Activated CD4-positive, alpha-beta T cell treated with anti-CD3 and anti-CD28 coated beads for 1 hour (primary cell): ENCODE measurements around the gene GALNT10.

ENCODE experiments used
- DNase-seq: peaks from one replicate; pipeline ENCODE4 v3.0.0-alpha.2; 2020

GALNT10 gene

DNA sequence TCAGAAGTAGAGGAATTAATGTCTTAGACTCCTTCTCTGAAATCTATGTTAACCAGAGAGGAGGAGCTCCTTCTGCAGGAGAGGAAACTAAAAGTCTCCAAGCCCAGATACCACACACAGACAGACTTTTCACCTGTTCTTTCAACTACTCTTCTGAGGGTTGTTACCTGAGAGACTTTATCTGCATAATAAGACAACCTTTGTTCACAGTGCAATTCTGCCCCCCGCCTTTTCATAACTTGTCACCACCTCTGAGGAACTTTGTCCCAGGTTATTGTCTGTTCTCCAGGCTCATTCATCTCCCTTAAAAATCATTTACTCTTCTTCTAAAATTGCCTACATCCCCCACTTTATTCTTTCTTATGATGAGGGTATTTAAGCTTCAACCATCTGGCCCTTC is 9.4 kb upstream of the GALNT10 start:
- no peak for DNase-seq

DNA sequence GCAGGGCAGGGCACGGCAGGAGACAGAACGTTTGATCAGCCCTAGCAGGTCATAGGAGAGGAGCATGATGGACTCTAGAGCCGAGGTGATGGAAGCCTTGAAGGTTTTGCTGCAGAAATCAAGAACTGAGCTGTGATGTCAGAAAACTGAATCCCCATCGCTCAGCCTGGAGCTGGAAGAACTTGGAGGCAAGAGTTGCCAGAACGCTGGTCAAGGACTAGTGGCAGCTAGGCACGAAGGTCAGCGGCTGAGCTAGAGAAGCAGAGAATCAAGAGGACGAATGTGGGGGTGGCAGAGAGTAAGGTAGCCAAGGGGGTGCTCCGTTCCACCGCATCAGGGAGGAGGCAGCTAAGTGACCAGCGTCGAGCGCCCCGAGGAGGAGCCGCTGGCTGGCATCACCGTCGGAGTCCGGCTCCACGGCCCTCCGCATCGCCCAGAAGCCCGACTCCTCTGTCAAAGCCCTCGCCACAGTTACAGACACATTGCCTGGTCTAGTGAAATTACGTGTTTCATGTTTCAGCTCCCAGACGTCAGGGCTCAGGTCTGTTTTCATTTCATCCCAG is 1.2 kb upstream of the GALNT10 start:
- no peak for DNase-seq

DNA sequence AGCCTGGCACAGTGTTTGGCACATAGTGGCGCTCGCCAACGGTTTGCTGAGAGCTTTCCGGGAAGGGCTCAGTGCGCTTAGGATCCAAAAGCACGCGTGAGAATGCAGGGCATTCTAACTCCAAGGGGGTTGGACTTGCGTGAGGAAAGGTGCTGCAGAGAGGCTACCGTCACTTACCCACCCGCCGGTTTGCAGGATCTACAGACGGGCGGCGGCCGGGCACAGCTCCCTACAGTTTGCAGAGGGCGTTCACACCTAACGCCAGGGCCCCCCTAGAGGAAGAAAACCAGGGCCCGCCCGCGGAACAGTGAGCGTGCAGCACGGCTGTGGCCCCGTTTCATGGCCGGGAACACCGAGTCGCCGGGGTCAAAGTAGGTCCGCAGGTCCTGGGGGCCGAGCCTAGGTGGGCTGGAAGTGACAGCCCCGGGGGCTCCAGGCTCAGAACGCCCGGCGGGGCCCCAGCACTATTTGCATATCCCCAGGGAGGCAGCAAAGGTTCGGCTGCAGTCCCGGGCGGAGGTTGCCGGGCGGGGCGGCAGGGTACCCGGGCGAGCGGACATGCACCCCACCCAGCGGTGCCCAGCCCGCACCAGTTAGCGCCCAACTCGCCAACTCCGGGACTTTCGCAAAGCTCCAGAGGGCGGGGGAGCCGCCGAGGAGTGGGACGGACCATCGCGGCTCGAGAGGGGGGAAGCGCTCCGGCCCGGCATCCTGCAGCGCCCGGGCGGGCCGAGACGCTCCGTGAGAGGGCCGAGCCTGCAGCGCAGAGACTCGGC is 526 bp upstream of the GALNT10 start:
- DNase-seq: peak; percentile 64

DNA sequence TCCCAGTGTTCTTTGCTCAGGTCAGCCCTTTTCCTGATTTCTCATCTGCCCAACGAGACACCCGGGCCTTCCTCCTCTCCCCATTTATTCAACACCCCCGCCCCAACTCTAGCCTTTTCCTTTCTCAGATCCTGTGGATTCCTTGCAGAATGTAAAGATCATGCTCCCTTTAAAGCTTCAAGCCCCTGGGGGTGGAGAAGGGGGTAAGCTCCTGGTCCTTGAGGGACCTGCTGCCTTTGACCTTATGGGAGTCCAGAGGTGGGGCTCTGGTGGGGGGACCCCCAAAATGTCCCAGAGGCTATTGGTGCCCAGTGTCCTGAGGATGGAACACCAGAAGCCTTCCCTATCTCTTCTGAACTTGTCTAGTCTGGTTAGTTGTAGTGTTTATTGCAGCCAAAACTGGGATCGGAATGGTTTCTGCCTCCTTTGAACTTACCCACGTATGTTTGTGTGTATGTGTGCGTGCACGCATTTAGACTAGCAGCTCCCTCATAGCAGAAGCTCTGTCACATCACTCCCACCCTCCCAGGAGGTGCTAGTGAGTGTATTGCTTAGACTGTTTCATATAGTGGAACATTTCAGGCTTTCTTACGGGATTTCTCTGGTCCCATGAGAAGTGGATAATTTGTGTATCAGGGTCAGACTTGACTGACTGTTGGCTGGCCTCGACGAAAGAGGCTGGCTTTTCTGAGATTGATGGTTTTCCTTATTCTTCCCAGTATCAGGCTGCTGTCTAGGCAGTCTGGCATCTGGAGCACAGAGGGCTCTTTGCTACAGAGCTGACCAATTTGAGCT is 1.1 kb downstream of the GALNT10 start:
- DNase-seq: no peak

DNA sequence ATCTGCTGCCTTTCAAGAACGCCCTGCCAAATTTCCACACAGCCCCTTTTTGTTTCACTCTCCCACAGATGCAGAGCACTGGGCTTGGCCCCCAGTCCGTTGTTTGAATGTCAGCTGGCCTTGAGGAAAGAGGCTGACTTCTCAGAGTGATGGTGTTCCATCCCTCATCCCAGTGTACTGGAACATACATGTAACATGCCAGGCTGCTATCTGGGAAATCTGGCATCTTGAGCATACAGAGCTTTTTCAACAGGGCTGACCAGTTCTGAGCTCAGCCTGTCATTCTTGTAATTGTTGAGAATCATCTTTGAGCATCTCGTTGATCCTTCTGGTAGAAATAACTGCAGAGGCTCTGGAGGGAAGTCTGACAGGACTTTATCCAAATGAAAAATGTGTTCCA is 2.8 kb downstream of the GALNT10 start:
- DNase-seq: no peak

DNA sequence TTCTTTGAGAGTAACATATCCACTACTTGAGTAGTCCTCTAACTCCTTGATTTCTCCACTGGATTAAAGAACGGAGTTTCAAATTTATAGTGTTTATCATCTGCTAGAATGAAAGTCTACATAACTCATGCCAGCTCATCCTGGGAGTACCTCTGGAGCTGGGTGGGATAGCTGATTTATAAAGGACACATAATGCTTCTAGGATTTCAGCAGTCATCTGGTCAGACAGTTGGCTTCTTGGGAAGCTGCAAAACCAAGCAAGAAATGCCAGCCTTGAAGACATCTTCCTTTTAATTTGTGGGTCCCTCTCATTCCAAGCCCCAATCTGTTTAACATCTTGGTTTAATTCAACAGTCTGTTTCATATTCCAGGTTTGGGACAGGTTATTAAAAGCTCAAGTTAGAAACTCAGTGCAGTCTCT is 3.2 kb downstream of the GALNT10 start:
- DNase-seq: no peak

DNA sequence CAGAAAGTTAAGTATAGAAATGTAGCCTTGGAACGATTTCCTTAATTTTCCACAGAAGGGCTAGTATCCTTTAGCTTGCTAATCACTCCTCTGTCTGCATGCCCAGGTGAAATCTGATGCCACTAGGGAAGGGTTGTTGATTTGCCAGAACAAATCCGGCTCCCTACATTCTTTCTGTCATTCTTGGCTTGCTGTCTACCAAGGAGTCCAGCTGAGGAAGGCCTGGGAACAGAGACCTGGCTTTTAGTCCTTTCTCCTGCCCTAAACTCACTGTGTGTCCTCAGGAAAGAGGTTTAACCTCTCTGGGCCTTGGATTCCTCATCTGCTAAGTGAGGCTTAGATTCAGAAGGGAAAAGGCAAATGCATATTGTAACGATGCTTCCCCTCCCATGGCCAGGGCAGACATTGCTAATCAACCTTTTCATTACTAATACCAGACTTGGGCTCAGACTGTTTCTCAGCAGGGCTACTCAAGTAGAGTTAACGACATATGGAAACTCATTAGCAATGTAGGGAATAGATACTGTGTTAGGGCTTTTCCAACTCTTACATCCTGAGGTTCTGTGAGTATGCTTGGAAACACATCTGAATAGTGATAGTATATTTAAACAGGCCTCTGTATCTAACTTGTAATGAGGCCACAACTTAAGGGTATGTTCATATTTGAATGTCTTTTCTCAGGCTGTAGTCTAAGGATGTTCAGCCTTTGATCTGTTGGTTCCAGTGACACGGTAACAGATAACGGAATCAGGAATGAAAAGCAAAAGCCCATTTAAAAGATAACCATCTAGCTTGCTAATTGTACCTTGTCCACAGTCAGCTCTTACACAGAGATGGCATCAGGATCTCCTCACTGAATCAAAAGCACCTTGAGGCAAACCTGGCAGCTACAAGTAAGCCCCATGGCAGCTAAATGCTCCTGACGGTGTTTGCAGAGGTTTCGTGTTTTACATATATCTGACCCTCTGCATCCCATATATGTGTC is 4.1 kb downstream of the GALNT10 start:
- DNase-seq: no peak

DNA sequence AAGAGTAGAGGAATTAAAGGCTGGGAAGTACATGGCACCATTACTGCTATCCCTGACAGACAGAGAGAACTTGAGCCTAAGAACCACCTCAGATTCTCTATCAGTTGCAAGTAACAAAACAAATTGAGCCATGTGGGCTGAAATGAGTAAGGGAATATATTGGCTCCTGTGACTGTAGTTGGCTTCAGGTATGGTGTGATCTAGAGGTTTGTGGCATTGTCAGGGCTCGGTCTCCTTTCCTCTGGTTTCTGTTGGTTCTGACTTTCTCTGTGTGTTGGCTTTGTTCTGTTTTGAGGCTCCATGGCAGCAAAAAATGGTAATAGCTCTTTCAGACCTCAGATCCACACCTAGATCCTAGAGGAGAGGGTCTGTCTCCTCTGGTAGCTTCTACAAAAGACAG is 5.7 kb downstream of the GALNT10 start:
- no peak for DNase-seq

DNA sequence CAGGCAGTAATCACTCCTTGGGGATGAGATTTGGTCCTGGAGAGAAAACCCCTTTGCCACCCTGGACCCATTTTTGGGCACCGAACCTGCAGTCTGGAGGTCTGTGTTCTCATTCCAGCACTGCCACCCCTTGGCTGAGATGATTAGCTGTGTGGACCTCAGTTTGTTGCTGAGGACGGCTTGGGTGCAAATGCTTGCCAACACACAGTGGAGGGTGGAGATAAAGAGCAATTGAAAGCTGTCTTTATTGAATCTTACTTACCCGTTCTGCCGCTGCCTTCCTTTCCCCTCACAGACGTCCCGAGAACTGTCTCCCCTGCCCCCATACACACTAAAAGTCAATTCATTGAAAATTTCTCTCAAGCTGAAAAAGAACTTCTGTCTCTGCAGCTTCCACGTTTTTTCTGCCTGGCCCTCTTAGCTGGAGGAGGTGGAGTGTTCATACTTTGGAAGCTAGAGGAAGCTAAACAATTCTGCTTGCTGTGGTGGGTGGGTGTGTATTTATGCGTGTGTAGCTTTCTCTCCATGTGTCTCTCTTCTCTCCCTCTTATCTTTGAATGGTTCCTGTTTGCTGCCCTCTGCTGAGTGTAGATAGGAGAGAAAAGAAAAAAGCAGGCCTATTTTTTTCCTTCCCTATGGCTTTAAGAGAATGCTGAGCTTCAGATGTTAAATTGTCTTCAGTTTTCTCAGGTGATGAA is 6.6 kb downstream of the GALNT10 start:
- DNase-seq: no peak

DNA sequence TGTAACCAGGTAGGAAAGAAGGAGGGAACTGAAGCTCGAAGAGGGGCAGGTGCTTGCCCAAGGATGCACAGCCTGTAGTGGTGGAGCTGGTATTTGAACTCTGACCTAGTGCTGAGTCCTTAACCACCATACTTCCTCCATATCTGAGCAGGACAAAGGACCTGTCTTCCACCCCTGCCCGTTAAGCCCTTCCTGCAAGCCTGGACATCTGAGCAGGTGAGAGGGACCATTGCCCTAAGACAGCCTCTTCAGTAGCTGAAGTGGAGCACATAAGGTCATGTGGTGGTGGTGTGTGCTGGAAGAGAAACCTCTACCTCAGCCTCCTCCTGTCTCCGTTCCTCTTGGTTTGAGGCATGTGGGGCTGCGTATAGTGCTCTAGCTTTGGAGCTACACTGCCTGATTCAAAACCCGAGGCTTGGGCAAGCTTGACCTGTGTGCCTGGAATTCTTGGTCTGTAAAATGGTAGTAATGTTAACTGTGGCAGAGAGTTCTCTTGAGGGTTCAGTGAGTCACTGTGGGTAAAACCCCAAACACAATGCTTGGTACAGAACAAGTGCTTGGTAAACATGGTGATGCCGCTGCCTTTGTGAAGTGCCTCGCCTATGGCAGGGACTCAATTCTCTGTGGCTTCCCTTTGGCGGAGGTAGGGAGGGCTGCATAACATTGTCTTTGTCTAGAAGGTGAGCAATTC is 7.4 kb downstream of the GALNT10 start:
- peak; percentile 40 for DNase-seq

DNA sequence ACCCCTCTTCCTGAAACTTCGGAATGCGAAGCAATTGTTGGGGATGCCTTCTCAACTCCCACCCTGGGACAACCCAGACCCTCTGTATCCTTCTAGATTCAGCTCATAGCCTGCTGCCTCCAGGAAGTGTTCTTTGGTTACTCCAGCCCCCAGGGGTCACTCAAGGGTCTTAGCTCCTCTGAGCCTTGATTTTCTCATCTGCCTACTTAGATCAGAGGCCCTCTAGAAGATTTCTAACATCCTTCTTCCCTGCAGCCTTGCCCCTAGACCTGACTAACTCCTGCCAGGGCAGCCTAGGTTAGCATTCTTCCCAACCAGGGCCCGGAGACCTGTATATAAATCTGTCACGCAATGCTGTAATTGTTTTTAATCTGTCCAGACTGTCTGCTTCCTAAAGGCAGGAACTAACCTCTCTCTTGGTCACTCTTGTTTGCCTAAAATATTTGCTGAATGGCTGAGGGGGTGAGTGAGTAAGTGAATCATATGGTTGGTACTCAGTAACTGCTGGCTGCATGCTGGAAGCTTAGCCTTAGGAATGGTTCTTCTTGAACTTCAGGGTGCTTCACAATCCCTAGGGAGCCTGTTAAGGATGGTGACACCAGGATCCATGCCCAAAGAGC is 8.2 kb downstream of the GALNT10 start:
- no peak for DNase-seq

DNA sequence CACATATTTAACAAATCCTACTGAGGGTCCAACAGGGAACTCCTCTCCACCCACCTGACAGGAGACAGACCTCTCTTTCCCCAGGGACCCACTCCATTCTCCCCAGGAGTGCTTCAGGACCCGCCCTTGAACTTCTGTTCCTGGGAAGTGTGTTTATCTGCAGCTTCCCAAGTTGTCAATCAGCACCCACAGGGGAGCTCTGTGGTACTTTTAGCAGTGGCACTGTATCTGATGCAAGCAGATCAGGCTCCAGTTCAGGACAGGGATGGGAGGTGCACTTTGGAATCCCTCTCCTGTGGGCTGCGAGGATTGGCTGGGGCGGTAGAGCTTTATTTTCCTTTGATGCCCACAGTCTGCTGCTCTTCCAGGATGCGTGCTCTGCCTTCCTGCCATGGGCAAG is 8.7 kb downstream of the GALNT10 start:
- DNase-seq: no peak

DNA sequence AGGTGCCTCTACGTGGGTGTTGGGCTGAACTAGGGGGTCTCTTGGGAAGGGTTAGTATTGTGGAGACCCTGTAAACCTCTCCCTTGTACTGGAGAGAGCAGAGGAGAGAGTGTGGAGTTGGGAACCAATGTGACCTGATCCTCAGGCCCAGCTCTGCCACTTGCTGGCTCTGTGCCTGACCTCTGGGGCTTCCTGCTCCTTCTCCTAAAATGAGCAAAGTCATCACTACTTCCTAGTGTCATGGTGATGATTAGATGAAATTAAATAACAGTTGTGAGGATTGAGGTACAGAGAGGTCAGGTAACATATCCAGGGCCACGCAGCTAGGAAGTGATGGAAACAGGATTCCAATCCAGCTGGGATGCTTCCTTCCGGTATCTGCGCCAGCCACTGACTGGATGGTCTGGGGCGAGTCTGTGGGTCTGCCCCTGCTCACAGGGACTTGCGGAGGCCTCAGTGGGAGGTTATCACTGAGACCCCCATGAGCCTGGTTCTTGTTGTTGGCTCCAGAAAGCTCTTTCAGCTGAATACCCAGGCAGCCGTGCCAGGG is 9.2 kb downstream of the GALNT10 start:
- DNase-seq: no peak

DNA sequence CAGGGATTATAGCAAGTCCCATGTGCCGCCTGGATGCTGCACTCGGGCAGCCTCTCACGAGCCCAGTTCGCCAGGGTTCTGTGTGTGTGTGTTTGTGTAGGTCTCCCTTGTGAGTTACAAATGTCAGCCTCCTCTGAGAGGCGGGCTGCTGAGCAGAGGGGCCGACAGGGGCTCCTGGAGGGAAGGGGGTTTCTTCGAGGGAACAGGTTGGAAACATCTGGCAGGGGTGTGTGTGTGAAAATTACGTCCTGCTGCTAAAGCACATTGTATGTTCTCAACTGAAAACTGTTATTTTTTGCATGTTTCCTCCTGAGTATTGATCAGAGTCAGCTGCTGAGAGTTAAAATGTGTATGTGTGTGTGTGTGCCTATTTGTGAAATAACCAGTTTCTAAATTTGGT is 9.7 kb downstream of the GALNT10 start:
- DNase-seq: no peak

DNA sequence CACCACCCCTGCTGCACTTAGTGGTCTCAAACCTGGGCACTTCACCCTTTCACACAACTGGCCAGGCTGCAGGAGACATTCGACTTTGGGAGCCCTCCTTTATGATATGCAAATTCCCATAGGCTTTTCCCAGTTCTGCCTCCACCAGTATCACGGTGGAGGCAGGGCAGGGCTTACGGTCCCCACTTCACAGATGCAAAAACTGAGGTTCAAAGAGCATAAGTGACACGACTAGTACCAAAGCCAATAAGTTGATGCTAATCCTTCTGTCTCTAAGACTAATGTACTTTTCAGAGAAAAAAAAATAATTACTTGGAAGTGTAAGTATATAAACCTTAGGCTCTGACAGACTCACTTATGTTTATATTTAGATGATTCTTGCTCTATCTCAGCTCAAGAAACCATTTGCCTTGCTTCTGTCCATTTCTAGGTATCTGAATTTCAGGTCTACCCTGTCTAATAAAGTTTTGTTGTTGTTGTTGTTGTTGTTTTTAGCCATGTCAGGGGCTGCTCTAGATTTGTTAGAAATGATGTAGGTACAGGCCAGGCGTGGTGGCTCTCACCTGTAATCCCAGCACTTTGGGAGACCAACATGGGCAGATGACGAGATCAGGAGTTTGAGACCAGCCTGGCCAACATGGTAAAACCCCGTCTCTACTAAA is 10.7 kb downstream of the GALNT10 start:
- no peak for DNase-seq

DNA sequence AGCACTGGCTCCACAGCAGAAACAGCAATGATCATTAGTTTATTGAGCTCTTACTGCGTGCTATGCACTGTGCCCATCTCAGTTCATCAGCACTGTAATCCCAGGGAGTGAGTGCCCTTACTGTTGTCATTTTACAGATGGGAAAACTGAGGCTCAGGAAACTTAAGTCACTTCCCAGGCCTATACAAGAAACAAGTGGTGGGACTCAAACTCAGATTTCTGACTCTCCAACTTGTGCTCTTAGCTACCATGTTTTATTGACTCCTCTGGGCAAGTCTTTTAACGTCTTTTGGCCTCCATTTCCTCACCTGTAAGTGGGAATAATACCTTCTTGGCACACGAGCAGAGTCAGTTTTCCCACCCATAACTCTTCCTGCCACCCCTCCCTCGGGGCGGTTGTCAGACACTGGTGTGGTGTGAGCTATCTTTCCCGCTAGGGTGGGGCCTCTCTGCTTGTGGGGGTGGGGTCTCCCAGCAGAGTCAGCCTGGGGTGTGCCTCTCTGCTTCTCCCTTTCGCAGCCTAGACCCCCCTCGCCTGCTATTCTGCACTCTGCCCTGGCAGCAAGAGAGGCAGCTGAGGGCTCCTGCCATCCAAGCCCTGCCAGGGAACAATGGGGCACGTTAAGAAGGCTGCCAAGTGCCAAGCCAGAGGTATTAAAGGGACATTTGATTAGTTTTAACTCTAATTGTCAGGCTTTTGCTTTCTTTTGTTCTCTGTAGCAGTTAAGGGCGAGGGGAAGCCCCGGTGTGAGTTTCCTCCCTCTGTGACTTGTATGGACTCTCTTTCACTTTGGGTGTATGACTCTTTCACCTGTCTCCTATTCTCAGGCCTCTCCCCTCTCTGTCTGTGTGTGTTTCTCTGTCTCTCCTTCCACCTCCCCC is 12.1 kb downstream of the GALNT10 start:
- peak; percentile 20 for DNase-seq

DNA sequence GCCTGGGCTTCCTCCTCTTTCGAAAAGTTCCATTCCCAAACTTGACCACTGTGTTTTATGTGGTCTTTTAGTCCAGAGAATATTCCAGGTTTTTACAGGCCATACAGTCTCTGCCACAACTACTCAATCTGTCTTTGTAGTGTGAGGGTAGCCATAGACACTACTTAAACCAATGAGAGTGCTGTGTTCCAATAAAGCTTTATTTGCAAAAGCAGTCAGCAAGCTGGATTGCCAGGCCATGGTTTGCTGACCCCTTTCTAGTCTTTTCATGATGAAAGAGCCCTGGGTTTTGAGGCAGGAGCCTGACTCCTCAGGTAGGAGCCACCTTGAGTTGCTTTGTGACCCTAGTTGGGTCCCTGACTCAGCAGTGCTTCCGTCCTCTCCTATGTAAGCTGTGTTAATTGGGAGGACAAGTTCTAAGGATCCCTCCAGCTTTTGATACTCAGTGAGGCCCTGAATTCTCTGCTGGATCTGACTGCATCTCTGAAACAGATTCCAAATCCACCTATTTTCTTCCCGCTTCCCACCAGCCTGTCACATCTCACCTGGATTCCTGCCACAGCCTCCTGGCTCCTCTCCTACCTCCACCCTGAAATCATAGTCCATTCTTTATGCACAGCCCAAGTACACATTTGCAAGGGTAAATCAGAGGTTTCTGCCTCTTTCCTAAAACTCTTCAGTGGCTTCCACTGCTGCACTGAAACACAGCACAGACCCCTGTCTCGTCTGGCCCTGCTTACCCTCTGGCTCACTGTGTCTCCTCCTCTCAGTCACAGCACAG is 13.5 kb downstream of the GALNT10 start:
- no peak for DNase-seq

DNA sequence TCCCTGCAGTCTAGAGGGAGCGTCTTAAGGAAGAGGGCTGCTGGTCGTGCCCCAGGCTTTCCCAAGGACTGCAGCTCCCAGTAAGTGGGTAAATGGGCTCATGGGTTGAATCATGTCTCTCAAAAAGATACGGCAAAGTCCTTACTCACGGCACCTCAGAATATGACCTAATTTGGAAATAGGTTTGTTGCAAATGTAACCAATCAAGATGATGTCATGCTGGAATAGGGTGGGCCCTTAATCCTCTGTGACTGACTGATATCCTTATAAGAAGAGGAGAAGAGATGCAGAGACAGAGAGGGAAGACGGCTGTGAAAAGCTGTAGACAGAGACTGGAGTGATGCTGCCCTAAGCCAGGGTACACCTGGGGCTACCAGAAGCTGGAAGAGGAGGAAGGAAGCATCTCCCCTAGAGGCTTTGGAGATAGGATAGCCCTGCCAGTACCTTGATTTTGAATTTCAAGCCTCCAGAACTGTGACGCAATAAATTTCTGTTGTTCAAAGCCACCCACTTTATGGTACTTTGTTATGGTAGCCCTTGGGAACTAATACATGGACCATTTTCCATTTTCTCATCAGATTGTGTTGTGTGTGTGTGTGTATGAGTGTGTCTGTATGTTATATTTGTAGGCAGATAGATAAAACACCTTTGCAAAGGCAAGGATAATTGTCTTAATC is 15.0 kb downstream of the GALNT10 start:
- no peak for DNase-seq
